GM12878 (cell line): Measurements from ENCODE around the gene OLR1. TPM values are rescaled to one million over a fixed set of nuclear protein-coding genes. Genes with fewer than 3 reads are reported as not detected.

ENCODE experiments used
- CHD2 ChIP-seq: IDR thresholded peaks from 2 replicates; pipeline ENCODE4 v1.6.1; 2011; ENCODE audit warnings: low read depth, low read length, improper control_type of control experiment, borderline replicate concordance
- NFYA ChIP-seq: IDR thresholded peaks from 2 replicates; pipeline ENCODE4 v1.6.1; 2011; ENCODE audit warnings: low read depth, mild to moderate bottlenecking, low read length, improper control_type of control experiment, borderline replicate concordance
- polyA plus RNA-seq, 11 experiments: library from polyadenylated mRNA; depleted of rRNA in 4 of 11; unstranded in 6 of 11; stranded (reverse) in 5 of 11; fragments of >200 nt; fragmentation: Nextera tagmentation in 4 of 11; fragmentation: Illumina TruSeq in 1 of 11; extraction: Ambion mirVana in 4 of 11; extraction: Trizol in 1 of 11; gene quantifications; 1 replicate in 1 of 11; 2 replicates in 10 of 11; pipeline versions ENCODE4 v1.2.1 to v1.2.3, GENCODE V29; 2011 to 2016; ENCODE audit warnings: inconsistent platforms in 2 of 11, missing spikeins in 2 of 11, low read depth in 1 of 11
- total RNA-seq, 4 experiments: library from RNA; depleted of rRNA in 3 of 4; stranded (reverse); fragments of >200 nt in 3 of 4; fragmentation: Illumina TruSeq in 1 of 4; extraction: Trizol in 1 of 4; gene quantifications; 2 replicates each; pipeline versions ENCODE4 v1.2.1 to v1.2.3, GENCODE V29; 2013 to 2021
- TF ChIP-seq, protein P1 (sequence below): IDR thresholded peaks from 2 replicates; pipeline ENCODE4 v1.6.1; 2012; ENCODE audit warnings: low read length, inconsistent platforms
- TF ChIP-seq, protein P2 (sequence below): IDR thresholded peaks from 2 replicates; pipeline ENCODE4 v1.6.1; 2011; ENCODE audit warnings: mild to moderate bottlenecking, low read depth, low read length, moderate library complexity; ENCODE audit not compliant: insufficient replicate concordance
- TF ChIP-seq, protein P3 (sequence below): IDR thresholded peaks from 2 replicates; pipeline ENCODE4 v1.6.1; 2012; ENCODE audit warnings: low read depth, low read length, improper control_type of control experiment
- TF ChIP-seq, protein P4 (sequence below): fragments of 450-650 bp; IDR thresholded peaks from 2 replicates; pipeline ENCODE4 v1.6.1; 2018; ENCODE audit warnings: mild to moderate bottlenecking, low read depth, moderate library complexity; ENCODE audit not compliant: partially characterized antibody

The OLR1 gene
- total and polyA plus RNA-seq, 10 of the 15 experiments (the other 5 are each of a cell fraction or from before 2014, with no cell fraction given): 0.08 TPM; not detected in 9

DNA sequence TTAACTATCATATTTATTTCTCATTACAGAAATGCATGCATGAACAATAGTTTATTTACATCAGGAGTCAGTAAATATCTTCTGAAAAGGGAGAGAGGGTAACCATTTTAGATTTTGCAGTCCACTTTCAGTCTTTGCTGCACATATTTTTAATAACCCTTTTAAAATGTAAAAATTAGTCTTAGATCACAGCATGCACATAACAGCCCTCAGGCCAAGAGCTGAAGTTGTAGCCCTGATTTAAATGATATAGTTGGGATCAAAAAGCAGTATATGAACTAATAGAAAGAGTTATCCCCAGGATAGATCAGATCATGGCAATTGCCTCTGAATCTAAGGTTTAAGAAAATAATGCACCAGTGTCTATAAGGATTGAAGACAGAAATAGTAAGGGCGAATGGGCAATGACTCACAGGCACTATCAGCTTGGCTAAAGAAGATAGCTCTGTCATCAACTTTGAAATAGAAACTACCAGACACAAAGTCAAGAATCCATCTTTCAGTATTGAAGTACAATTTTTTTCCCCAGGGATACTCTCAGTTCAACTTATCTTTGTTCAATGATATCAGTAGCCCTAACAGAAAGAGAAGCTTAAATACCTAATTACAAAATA, 28.8 kb downstream of the OLR1 start (continued):
- TF ChIP-seq, protein P1, sequence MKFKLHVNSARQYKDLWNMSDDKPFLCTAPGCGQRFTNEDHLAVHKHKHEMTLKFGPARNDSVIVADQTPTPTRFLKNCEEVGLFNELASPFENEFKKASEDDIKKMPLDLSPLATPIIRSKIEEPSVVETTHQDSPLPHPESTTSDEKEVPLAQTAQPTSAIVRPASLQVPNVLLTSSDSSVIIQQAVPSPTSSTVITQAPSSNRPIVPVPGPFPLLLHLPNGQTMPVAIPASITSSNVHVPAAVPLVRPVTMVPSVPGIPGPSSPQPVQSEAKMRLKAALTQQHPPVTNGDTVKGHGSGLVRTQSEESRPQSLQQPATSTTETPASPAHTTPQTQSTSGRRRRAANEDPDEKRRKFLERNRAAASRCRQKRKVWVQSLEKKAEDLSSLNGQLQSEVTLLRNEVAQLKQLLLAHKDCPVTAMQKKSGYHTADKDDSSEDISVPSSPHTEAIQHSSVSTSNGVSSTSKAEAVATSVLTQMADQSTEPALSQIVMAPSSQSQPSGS: no peak
- TF ChIP-seq, protein P2, sequence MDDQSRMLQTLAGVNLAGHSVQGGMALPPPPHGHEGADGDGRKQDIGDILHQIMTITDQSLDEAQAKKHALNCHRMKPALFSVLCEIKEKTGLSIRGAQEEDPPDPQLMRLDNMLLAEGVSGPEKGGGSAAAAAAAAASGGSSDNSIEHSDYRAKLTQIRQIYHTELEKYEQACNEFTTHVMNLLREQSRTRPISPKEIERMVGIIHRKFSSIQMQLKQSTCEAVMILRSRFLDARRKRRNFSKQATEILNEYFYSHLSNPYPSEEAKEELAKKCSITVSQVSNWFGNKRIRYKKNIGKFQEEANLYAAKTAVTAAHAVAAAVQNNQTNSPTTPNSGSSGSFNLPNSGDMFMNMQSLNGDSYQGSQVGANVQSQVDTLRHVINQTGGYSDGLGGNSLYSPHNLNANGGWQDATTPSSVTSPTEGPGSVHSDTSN: no peak
- TF ChIP-seq CHD2 (no peak), NFYA (no peak)
- TF ChIP-seq, protein P3, sequence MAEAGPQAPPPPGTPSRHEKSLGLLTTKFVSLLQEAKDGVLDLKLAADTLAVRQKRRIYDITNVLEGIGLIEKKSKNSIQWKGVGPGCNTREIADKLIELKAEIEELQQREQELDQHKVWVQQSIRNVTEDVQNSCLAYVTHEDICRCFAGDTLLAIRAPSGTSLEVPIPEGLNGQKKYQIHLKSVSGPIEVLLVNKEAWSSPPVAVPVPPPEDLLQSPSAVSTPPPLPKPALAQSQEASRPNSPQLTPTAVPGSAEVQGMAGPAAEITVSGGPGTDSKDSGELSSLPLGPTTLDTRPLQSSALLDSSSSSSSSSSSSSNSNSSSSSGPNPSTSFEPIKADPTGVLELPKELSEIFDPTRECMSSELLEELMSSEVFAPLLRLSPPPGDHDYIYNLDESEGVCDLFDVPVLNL: no peak
- TF ChIP-seq, protein P4, sequence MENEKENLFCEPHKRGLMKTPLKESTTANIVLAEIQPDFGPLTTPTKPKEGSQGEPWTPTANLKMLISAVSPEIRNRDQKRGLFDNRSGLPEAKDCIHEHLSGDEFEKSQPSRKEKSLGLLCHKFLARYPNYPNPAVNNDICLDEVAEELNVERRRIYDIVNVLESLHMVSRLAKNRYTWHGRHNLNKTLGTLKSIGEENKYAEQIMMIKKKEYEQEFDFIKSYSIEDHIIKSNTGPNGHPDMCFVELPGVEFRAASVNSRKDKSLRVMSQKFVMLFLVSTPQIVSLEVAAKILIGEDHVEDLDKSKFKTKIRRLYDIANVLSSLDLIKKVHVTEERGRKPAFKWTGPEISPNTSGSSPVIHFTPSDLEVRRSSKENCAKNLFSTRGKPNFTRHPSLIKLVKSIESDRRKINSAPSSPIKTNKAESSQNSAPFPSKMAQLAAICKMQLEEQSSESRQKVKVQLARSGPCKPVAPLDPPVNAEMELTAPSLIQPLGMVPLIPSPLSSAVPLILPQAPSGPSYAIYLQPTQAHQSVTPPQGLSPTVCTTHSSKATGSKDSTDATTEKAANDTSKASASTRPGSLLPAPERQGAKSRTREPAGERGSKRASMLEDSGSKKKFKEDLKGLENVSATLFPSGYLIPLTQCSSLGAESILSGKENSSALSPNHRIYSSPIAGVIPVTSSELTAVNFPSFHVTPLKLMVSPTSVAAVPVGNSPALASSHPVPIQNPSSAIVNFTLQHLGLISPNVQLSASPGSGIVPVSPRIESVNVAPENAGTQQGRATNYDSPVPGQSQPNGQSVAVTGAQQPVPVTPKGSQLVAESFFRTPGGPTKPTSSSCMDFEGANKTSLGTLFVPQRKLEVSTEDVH: no peak
- TF ChIP-seq, all 136 proteins: peak for 0
